GM03348 (cell line): Measurements from ENCODE around the gene LILRA6.
"Not testable (repeated sequence)": the region's sequence is repeated elsewhere in the genome, so short reads cannot be mapped to it uniquely, and the experiment has no call there.

Experiments used
- DNase-seq: peaks from one replicate; pipeline ENCODE4 v3.0.0; 2012; ENCODE audit warnings: low spot score

The LILRA6 gene

DNA sequence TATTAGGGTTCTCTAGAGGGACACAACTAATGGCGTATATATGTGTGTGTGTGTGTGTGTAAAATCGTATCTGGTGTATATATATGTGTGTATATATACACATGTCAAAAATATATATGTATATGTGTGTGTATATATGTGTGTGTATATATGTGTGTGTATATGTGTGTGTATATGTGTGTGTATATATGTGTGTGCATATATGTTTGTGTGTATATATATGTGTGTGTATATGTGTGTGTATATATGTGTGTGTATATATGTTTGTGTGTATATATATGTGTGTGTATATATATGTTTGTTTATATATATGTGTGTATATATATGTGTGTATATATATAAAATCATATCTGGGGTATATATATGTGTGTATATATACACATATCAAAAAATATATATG lies 19.9 kb upstream of the LILRA6 start:
- DNase-seq: no peak

DNA sequence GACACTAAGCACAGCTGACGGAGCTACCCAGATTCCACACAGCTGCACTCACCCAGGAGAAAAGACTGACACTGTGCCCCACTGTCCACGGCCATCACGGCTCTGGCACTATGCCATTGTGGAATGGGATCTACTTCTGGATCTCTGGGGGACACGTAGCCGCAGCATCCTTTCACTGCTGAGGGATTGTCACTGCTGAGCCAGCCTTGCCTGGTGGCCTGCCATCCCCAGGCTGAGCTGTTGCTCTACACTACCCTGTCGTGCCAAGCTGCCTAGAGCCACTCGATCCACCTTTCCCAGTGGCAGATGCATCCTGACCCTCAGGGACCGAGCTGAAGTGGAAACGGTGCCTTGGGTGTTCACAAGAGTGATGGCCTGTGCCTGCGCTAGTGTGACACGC lies 19.5 kb upstream of the LILRA6 start:
- DNase-seq: no peak

DNA sequence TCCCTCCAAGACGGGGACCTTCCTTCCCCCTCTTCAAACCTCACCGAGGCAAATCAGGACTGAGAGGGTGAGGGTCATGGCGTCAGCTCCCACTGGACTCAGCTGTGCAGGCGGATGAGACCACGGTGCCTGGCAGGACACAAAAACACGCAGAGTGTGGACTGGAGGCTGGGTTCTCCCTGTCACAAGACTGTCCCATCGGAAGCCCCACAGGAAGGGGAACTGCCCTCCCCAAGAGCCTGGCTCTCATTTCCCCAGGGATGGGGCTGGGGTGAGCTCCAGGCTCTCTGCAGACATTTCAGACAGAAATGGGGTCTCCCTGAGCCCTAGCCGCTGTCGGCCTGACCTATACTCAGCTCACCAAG lies 14.5 kb upstream of the LILRA6 start, which contains the start of gene LILRB5:
Gene LILRB5, minus strand, starts transcription at position 158 of the 365 bp plus-strand sequence. Its CDS starts 80 bp downstream, at position 78.
- no peak for DNase-seq

DNA sequence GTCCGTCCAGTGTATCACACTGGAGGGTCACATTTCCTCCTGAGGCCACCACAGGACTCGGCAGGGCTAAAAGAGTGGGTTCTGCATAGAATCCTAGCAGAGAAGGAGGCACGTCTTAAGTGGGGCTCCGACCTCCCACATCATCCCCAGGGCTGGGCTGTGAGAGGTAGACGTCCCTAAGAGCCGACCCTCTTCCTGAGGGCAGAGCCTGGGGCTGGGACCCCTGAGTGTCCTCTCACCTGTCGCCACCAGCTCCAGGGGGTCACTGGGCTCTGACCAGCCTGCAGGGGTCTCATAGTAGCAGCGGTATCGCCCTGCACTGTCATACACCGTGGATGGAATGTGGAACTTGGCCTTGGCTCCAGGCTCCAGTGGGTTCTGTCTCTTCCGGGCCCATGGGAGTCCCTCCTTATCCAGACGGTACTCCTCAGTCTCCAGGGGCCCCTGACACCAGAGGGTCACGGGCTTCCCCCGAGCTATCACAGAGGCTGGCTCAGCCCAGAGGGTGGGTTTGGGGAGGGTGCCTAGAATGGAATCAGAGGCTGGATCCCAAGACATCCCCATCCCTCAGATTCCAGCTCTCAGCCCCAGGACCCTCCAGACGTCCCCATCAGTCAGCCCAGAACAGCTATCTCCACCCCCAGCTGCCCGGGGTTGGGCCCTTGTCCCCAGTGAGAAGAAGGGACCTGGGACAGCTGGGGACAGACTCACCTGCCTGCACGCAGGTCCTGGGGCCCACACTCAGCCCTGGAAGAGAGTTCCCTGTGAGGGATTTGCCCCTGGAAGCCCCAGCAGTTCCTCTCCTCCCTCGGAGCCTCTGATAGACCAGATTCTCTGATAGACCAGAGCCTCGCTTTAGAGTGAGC lies 13.9 kb upstream of the LILRA6 start:
- no peak for DNase-seq

DNA sequence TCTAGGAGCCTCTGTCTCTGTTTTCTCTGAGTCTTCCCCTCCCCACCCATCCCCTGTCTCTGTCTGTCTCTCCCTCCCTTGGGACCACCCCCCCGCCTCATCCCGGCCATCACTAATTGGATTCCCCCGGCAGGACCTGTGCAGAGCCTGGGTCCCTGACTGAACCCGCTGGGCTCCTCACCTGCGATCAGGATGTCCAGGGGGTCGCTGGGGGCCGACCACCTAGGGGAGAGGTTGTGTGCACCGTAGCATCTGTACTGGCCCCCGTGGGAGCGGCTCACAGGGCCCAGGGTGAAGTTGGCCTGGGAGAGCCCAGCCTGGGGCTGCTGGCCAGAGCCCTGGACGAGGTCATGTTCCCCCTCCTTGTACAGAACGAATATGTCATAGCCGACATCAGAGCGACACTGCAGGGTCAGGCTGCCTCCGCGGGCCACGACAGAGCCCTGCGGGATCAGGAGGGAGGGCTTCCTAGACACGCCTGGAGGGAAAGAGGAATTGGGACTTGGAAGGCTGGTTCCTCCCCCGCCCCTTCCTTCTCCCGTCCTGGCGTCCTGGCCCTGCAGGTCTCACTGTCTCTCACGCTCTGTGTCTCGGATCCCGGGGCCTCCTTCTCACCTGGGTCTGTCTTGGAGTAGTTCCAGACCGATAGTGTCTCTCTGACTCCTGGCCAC lies 12.7 kb upstream of the LILRA6 start:
- no peak for DNase-seq

DNA sequence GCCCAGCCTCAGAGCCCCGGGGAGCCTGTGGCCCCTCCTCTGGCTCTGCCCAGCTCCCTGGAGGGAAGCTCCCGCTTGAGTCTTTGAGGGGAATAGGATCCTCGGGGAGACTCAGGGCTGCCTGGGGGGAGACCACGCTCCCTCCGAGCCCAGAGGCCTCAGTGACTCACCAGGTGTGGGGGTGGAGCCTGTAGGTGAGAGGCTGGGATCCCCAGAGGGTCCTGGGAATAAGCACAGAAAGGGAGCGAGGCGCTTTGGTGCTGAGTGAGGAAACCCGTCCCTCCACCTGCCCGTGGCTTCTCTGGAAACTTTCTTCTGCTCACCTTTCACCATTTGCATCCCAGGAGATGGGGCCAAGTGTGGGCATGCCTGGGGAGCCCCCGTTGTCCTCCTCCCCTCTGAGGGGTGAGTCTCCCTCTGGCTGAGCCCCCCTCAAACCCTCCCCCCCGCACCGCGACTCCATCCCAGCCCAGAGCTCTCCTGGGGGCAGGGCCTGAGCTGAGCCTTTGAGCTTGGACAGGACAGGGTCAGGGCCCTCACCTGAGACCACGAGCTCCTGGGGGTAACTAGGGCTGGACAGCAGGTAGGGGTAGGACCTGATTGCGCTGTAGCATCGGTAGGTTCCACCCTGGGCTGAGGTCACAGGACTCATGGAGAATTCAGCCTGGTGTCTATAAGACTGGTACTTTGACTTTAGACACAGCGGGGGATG lies 11.8 kb upstream of the LILRA6 start:
- peak; percentile 8 for DNase-seq

DNA sequence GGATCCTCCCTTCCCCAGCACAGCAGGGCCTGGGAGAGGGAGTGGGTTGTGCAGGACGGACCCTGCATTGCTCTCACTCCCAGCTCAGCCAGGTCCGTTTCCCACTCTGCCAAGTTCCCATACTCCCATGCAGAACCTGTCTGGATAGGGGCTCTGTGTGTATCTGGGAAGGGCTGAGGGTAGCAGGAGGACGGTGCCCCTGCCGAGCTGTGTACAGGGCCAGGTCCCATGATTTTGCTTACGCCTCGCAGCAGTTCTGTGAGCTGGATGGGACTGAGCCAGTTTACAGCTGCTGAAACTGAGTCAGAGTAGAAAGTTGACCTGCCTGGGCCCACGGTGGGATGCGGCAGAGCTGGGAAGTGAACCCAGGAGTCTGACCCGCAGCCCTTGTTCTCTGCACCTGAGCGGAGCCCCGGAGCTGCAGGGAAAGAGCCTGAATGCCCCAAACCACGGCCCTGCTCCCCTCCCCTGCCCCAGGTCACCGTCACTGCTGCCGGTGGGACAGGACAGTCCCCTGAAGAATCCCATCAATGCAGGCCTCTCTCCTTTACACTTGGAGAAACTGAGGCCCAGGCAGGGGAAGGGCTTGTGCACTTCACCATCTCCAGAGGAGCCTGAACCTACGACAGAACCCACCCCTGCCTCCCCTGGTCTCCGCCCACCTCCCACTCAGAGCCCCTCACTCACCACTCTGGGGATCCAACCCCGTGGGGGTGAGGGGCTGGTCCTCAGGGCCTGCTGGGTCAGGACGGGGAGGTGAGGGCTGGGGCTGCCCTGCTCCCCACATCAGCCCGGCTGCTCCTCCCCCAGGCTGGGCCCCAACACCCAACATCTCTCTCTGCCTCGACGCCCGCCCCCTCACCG lies 11.0 kb upstream of the LILRA6 start:
- peak; percentile 9 for DNase-seq

DNA sequence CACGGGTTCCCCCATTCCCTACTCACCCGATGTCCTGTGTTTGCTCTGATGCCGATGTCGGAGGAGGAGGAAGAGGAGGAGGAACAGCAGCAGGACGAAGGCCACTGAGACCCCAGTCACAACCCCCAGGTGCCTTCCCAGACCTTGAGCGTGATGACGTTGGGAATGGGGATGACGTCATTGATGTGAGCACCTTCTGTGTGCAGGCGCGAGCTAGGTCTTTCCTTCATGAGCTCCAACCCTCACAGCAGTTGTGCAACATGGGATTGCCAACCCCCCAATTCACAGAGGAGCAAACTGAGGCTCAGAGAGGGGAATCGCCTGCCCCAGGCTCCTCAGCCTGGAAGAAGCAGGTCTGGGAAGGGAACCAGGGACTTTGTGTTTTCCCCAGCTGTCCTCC lies 10.3 kb upstream of the LILRA6 start:
- no peak for DNase-seq

DNA sequence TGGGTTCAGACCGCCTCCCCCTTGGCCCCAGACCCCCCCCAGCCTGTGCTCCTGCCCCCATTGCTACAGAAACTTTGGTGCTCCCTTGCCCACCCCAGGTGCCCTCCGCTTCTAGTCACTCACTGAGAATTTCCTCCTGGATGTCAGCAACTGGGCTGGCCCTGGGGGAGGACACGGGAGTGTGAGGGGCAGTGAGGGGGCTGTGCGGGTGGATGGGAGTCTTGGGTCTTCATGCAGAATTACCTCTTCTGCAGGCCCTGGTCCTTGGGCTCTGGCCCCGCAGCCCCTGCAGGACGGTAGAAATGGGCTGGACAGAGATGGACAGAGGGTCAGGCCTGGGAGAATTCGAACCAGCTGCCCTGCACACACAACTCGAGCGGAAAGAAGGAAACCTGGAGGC lies 9.7 kb upstream of the LILRA6 start:
- DNase-seq: no peak

DNA sequence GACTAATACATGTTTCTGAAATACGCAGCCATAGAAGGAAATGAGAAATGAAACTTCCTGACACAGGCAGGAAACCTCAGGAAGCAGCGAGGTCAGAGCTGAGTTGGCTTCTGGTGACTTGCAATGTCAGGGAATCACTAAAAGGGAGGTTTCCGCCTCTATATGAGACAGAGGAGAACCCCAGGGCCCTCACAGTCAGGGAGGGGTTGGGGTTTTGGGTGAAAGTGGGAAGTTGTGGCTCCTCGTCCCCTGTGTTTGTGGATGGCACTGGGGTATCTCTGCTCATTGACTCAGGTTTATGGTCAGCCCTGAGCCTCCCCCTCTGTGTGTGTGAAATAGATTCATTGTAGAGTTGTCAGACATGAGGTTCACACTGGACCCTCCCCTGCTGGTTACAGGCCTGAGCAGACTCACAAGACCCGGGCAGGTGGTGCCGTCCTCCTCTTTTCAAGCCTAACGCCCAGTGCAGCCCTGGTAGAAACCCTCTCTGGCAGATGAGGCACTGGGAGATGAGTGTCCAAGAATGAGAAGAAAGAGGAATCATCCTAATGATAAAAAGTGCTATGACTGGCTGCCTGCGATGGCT lies 5.5 kb upstream of the LILRA6 start:
- DNase-seq: peak; percentile 7

DNA sequence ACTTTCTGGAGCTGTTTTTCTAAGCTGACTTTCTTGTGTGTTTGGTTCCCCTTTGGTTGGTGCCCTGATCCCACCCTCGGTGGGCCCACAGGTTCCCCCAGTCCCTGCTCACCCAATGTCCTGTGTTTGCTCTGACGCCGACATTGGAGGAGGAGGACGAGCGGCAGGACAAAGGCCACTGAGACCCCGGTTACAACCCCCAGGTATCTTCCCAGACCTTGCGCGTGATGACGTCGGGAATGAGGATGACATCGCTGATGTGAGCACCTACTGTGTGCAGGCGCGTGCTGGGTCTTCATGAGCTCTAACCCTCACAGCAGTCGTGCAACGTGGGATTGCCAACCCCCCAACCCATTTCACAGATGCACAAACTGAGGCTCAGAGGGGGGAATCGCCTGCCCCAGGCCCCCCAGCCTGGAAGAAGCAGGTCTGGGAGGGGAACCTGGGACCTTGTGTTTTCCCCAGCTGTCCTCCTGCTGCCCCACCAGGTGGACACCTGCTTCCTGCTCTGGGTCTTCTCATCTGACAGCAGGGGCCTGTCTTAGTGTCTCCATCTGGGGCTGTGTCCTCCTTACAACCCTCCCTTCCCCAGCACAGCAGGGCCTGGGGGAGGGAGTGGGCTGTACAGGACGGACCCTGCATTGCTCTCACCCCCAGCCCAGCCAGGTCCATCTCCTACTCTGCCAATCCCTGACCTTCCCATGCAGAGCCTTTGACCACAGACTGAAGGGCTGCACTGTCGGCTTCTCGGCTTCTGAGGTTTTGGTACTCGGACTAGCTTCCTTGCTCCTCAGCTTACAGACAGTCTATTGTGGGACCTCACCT lies 4.7 kb upstream of the LILRA6 start:
- no peak for DNase-seq

DNA sequence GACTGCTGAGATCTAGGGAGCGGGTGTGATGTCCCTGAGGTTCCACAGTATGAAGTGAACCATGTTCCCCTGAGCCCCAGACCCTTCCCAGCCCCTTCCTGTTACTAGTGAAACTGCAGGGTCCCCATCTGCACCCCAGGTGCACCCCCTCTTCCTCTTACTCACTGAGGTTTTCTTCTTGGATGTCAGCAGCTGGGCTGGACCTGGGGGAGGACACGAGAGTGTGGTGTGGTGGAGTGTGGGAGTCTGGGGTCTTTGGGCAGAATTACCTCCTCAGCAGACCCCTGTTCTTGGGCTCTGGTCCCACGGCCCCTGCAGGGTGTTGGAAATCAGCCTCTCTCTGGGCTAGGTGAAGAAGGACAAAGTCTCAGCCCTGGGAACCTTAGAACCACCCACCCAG lies 3.3 kb upstream of the LILRA6 start:
- DNase-seq: no peak

DNA sequence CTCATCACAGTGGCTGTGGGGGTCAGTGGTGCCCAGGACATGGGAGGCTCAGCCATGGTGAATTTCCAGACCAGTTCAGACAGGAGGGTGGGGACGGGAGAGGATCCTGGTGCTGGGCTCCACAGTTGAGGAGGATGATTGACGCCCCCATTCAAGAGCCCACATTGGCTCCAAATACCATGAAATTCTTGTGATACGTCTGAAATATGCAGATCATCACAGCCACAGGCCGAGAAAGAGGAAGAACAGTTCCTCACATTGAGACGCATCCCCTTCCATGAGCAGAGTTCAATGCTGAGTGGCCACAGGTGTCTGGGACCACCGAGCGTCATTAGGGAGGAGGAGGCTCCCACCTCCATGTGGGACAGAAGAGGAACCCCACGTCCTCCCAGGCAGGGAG lies 1.2 kb upstream of the LILRA6 start:
- not testable (repeated sequence) for DNase-seq

DNA sequence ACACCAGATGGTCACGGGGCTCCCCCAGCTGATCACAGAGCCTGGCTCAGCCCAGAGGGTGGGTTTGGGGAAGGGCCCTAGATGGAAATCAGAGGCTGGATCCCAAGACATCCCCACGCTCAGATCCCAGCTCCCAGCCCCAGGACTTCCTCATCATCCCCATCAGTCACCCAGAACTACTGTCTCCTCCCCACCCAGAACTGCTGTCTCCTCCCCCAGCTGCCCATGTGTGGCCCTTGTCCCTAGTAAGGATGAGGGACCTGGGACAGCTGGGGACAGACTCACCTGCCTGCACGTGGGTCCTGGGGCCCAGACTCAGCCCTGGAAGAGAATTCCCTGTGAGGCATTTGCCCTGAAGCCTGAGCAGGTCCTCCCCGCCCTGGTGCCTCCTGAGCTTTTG lies 356 bp downstream of the LILRA6 start:
- DNase-seq: not testable (repeated sequence)

DNA sequence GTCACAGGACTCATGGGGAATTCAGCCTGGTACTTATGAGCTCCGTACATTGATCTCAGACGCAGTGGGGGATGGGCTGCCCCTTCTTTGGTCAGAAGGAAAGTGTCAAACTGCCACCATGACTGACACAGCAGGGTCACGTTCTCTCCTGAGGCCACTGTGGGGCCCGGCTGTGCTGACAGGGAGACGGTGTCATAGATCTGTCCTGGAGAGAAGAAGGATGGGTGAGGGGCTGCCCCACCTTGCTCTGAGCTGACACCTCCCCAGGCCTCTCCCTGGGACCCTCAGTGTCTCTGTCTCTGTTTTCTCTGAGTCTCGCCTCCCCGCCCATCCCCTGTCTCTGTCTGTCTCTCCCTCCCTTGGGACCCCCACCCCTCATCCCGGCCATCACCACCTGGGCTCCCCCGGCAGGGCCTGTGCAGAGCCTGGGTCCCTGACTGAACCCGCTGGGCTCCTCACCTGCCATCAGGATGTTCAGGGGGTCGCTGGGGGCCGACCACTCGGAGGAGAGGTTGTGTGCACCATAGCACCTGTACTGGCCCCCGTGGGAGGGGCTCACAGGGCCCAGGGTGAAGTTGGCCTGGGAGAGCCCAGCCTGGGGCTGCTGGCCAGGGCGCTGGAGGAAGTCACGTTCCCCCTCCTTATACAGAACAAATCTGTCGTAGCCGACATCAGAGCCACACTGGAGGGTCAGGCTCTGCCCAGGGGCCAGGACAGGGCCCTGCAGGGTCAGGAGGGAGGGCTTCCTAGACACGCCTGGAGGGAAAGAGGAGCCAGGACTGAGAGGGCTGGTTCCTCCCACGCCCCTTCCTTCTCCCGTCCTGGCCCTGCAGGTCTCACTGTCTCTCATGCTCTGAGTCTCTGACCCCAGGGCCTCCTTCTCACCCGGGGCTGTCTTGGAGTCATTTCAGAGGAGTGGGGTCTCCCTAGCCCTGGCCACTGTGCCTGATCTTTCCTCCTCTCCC lies 1.9 kb downstream of the LILRA6 start:
- DNase-seq: not testable (repeated sequence)

DNA sequence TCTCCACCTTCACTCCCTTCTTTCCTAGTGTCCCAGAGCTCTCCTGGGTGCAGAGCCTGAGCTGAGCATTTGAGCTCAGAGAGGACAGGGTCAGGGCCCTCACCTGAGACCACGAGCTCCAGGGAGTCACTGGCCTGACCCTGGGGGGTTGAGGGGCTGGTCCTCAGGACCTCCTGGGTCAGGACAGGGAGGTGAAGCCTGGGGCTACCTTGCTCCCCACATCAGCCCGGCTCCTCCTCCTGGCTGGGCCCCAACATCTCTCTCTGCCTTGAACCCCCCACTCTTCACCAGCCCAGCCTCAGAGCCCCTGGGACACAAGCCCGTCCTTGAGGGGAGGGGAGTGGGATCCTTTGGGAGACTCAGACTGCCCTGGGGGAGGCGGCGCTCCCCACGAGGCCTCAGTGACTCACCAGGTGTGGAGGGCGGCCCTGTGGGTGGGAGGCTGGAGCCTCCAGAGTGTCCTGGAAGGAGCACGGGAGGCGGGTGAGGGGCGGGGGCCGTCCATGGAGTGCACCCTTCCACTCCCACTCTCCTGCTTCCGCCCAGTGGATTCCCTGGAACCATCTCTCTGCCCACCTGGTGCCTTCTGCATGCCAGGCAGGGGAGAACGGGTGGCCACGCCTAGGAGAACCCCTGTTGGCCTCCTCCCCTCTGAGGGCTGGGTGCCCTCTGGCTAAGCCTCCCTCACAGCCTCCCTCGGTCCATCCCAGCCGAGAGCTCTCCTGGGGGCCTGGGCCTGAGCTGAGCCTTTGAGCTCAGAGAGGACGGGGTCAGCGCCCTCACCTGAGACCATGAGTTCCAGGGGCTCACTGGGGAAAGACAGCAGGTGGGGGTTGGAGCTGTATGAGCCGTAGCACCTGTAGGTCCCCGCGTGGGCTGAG lies 2.9 kb downstream of the LILRA6 start:
- not testable (repeated sequence) for DNase-seq

DNA sequence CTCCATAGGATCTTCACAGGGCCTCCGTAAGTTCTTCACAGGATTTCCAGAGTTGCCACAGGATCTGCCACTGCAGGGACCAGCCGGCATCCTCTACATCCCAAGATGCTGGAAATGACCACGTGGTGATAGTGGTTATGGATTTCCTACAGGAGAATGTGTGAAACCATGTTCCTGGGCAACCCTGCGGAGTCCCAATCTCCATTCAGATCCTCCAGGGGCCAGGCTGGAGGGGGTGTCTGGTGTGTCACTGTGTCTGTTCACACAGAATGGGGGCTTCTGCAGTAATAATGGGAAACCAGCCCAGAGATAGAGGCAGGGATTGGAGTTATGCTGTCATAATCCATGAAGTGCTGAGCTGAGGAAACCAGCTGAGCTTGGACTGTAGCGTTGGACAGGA lies 8.6 kb downstream of the LILRA6 start:
- DNase-seq: no peak
